ENCODE data around the gene FOS. TPM values are rescaled to one million over a fixed set of nuclear protein-coding genes. Genes with fewer than 3 reads are reported as not detected.
"Not testable (repeated sequence)": the region's sequence is repeated elsewhere in the genome, so short reads cannot be mapped to it uniquely, and the experiment has no call there.

The FOS gene
- total RNA-seq, 2 experiments from 2014 or later: 81.8 to 84.6 TPM

DNA sequence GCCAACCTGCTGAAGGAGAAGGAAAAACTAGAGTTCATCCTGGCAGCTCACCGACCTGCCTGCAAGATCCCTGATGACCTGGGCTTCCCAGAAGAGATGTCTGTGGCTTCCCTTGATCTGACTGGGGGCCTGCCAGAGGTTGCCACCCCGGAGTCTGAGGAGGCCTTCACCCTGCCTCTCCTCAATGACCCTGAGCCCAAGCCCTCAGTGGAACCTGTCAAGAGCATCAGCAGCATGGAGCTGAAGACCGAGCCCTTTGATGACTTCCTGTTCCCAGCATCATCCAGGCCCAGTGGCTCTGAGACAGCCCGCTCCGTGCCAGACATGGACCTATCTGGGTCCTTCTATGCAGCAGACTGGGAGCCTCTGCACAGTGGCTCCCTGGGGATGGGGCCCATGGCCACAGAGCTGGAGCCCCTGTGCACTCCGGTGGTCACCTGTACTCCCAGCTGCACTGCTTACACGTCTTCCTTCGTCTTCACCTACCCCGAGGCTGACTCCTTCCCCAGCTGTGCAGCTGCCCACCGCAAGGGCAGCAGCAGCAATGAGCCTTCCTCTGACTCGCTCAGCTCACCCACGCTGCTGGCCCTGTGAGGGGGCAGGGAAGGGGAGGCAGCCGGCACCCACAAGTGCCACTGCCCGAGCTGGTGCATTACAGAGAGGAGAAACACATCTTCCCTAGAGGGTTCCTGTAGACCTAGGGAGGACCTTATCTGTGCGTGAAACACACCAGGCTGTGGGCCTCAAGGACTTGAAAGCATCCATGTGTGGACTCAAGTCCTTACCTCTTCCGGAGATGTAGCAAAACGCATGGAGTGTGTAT is 2.4 kb downstream of the FOS start:
- Mint-ChIP-seq H3K27ac (no peak overlapping the region), H3K4me3 (peak overlapping the region; percentile 86)
- POLR2A ChIA-PET: interaction anchor here (0.6 to 2.1 kb wide), 8 partner anchors 10 to 1247 kb away, joined by 3 to 11 read pairs (median 4); no protein-coding TSS in a partner anchor

DNA sequence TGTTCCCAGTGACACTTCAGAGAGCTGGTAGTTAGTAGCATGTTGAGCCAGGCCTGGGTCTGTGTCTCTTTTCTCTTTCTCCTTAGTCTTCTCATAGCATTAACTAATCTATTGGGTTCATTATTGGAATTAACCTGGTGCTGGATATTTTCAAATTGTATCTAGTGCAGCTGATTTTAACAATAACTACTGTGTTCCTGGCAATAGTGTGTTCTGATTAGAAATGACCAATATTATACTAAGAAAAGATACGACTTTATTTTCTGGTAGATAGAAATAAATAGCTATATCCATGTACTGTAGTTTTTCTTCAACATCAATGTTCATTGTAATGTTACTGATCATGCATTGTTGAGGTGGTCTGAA is 3.0 kb downstream of the FOS start:
- Mint-ChIP-seq H3K27ac (no peak overlapping the region), H3K36me3 (ENCODE audit: low read depth) (peaks cover 27% of the 10 kb centered on the region), H3K27me3 (peaks cover 15% of the 10 kb centered on the region), H3K4me3 (peak overlapping the region; percentile 37), H3K4me1 (ENCODE audit: low read depth) (peaks cover 23% of the 10 kb centered on the region), H3K9me3 (no peaks in the 10 kb centered on the region)
- POLR2A ChIA-PET: interaction anchor here (1.1 to 2.1 kb wide), 3 partner anchors 9 to 46 kb away, joined by 4 to 11 read pairs (median 5); no protein-coding TSS in a partner anchor
- CTCF ChIA-PET: interaction anchor here (0.9 to 6.6 kb wide), 7 partner anchors 9 to 150 kb away, joined by 3 to 55 read pairs (median 4); no protein-coding TSS in a partner anchor
- no peak for ATAC-seq
- no peak for DNase-seq
- intact Hi-C loops (cut with micrococcal nuclease): loop anchor here (5.0 kb wide), 1 partner anchor 34 kb away; no protein-coding TSS in a partner anchor
- TF ChIP-seq, protein P1, sequence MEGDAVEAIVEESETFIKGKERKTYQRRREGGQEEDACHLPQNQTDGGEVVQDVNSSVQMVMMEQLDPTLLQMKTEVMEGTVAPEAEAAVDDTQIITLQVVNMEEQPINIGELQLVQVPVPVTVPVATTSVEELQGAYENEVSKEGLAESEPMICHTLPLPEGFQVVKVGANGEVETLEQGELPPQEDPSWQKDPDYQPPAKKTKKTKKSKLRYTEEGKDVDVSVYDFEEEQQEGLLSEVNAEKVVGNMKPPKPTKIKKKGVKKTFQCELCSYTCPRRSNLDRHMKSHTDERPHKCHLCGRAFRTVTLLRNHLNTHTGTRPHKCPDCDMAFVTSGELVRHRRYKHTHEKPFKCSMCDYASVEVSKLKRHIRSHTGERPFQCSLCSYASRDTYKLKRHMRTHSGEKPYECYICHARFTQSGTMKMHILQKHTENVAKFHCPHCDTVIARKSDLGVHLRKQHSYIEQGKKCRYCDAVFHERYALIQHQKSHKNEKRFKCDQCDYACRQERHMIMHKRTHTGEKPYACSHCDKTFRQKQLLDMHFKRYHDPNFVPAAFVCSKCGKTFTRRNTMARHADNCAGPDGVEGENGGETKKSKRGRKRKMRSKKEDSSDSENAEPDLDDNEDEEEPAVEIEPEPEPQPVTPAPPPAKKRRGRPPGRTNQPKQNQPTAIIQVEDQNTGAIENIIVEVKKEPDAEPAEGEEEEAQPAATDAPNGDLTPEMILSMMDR (IDR thresholded peaks at IDR 0.05): no peak

More for the DNA sequence above, 2.4 kb downstream of the FOS start:
- H3K27me3 Mint-ChIP-seq: peaks cover 13% of the 10 kb centered on the region
- peaks cover 27% of the 10 kb centered on the region for H3K36me3 Mint-ChIP-seq (ENCODE audit: low read depth)
- intact Hi-C loops (cut with micrococcal nuclease): loop anchor here (5.0 kb wide), 1 partner anchor 34 kb away; no protein-coding TSS in a partner anchor
- DNase-seq: no peak
- TF ChIP-seq, protein P1 (IDR thresholded peaks at IDR 0.05): no peak
- H3K4me1 Mint-ChIP-seq (ENCODE audit: low read depth): peaks cover 25% of the 10 kb centered on the region
- H3K9me3 Mint-ChIP-seq: no peaks in the 10 kb centered on the region
- CTCF ChIA-PET: interaction anchor here (1.1 to 6.6 kb wide), 4 partner anchors 9 to 149 kb away, joined by 4 to 55 read pairs (median 12); no protein-coding TSS in a partner anchor
- no peak for ATAC-seq

DNA sequence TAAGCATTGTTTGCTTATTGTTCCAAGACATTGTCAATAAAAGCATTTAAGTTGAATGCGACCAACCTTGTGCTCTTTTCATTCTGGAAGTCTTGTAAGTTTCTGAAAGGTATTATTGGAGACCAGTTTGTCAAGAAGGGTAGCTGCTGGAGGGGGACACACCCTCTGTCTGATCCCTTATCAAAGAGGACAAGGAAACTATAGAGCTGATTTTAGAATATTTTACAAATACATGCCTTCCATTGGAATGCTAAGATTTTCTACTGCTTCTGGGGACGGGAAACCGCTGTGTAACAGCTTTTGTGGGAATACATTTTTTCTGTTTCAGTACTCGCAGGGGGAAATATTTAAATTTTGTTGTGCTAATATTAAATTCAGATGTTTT is 3.5 kb downstream of the FOS start:
- H3K27me3 Mint-ChIP-seq: peaks cover 15% of the 10 kb centered on the region
- ChIA-PET POLR2A (interaction anchor here (1.1 to 2.4 kb wide), 3 partner anchors 9 to 47 kb away, joined by 5 to 11 read pairs (median 7); no protein-coding TSS in a partner anchor), CTCF (interaction anchor here (0.9 to 6.6 kb wide), 9 partner anchors 8 to 151 kb away, joined by 3 to 55 read pairs (median 4); no protein-coding TSS in a partner anchor)
- H3K4me3 Mint-ChIP-seq: no peak overlapping the region
- TF ChIP-seq, protein P1 (IDR thresholded peaks at IDR 0.05): no peak
- no peaks in the 10 kb centered on the region for H3K9me3 Mint-ChIP-seq
- no peak overlapping the region for H3K27ac Mint-ChIP-seq
- H3K4me1 Mint-ChIP-seq (ENCODE audit: low read depth): peaks cover 21% of the 10 kb centered on the region
- ATAC-seq (no peak), DNase-seq (no peak)
- intact Hi-C loops (cut with micrococcal nuclease): loop anchor here (5.0 kb wide), 1 partner anchor 35 kb away; no protein-coding TSS in a partner anchor
- H3K36me3 Mint-ChIP-seq (ENCODE audit: low read depth): peaks cover 27% of the 10 kb centered on the region

DNA sequence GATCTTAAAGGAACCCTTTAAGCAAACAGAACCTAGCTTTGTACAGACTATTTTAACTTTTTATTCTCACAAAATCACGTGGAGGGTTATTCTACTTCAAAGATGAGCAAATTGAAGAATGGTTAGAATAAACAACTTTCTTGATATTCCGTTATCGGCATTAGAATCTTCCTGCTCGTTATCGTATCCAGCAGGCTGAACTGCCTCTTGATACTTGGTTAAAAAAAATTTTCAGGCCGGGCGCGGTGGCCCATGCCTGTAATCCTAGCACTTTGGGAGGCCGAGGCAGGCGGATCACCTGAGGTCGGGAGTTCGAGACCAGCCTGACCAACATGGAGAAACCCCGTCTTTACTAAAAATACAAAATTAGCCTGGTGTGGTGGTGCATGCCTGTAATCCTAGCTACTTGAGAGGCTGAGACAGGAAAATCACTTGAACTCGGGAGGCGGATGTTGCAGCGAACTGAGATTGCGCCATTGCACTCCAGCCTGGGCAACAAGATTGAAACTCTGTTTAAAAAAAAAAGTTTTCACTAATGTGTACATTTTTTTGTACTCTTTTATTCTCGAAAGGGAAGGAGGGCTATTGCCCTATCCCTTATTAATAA is 4.0 kb downstream of the FOS start:
- ATAC-seq, H3K4me3 Mint-ChIP-seq, H3K27ac Mint-ChIP-seq, DNase-seq, H3K9me3 Mint-ChIP-seq: not testable (repeated sequence)
- intact Hi-C loops (cut with micrococcal nuclease): loop anchor here (5.0 kb wide), 1 partner anchor 35 kb away; no protein-coding TSS in a partner anchor
- Mint-ChIP-seq H3K27me3 (peaks cover 17% of the 10 kb centered on the region), H3K4me1 (ENCODE audit: low read depth) (peaks cover 20% of the 10 kb centered on the region), H3K36me3 (ENCODE audit: low read depth) (peaks cover 27% of the 10 kb centered on the region)
- CTCF ChIA-PET: interaction anchor here (0.9 to 6.6 kb wide), 10 partner anchors 8 to 151 kb away, joined by 3 to 55 read pairs (median 4); no protein-coding TSS in a partner anchor
- POLR2A ChIA-PET: interaction anchor here (1.0 to 2.4 kb wide), 3 partner anchors 14 to 47 kb away, joined by 4 to 7 read pairs (median 5); no protein-coding TSS in a partner anchor

All from activated CD8-positive, alpha-beta T cell treated with anti-CD3 and anti-CD28 coated beads for 36 hours (primary cell).